Fibroblast of lung (primary cell): ENCODE data around the gene DHX16. TPM values are rescaled to one million over a fixed set of nuclear protein-coding genes. Genes with fewer than 3 reads are reported as not detected.
A peak's percentile ranks its signal among the peaks of the same experiment; 100 is the strongest.

Experiments used
- DNase-seq, 2 donors: peaks; one replicate each; pipeline versions ENCODE4 v3.0.0 to v3.0.0-alpha.2; 2010; ENCODE audit warnings: low read depth in 2 of 2
- H2AFZ ChIP-seq: 2 replicates; pipeline ENCODE4 v1.5.1; 2012; ENCODE audit warnings: low read length, control low read depth, inconsistent platforms
- H3K27ac ChIP-seq: 2 replicates; pipeline ENCODE4 v1.5.1; 2011; ENCODE audit warnings: low read length, control low read depth; ENCODE audit not compliant: insufficient read depth
- H3K27me3 ChIP-seq: 2 replicates; pipeline ENCODE4 v1.5.1; 2011; ENCODE audit warnings: mild to moderate bottlenecking, low read length; ENCODE audit not compliant: control insufficient read depth, insufficient read depth
- H3K36me3 ChIP-seq: 2 replicates; pipeline ENCODE4 v1.5.1; 2011; ENCODE audit warnings: low read length; ENCODE audit not compliant: control insufficient read depth, insufficient read depth
- H3K4me1 ChIP-seq: 2 replicates; pipeline ENCODE4 v1.5.1; 2011; ENCODE audit warnings: low read length; ENCODE audit not compliant: control insufficient read depth, insufficient read depth; ENCODE audit errors: extremely low read depth
- H3K4me2 ChIP-seq: 2 replicates; pipeline ENCODE4 v1.5.1; 2011; ENCODE audit warnings: low read length, control low read depth; ENCODE audit not compliant: insufficient read depth; ENCODE audit errors: extremely low read depth
- H3K4me3 ChIP-seq, 4 experiments: fragments of 200-600 bp in 1 of 4; sonication (generic) in 1 of 4; replicated peaks in 1 of 4; 2 replicates each; pipeline ENCODE4 v1.5.1; 2011 to 2016; ENCODE audit warnings: low read length in 4 of 4, low read depth in 3 of 4, mild to moderate bottlenecking in 3 of 4, control low read depth in 2 of 4, inconsistent platforms in 1 of 4, mixed read lengths in 1 of 4; ENCODE audit not compliant: insufficient read depth in 1 of 4; ENCODE audit errors: control extremely low read depth in 1 of 4
- H3K79me2 ChIP-seq: 2 replicates; pipeline ENCODE4 v1.5.1; 2012; ENCODE audit warnings: mild to moderate bottlenecking, low read length, inconsistent platforms; ENCODE audit not compliant: control insufficient read depth, insufficient read depth
- H3K9ac ChIP-seq: 2 replicates; pipeline ENCODE4 v1.5.1; 2011; ENCODE audit warnings: mild to moderate bottlenecking, low read length, control low read depth; ENCODE audit not compliant: insufficient read depth
- H3K9me3 ChIP-seq: 2 replicates; pipeline ENCODE4 v1.5.1; 2012; ENCODE audit warnings: low read depth, low read length; ENCODE audit not compliant: control insufficient read depth, insufficient read depth
- H4K20me1 ChIP-seq: 2 replicates; pipeline ENCODE4 v1.5.1; 2011; ENCODE audit warnings: low read length; ENCODE audit not compliant: control insufficient read depth, insufficient read depth; ENCODE audit errors: extremely low read depth
- EZH2 ChIP-seq: IDR thresholded peaks from 2 replicates; pipeline ENCODE4 v1.5.1; 2012; ENCODE audit warnings: low read length, control low read depth, mild to moderate bottlenecking; ENCODE audit errors: missing control alignments
- polyA plus RNA-seq, 2 donors: library from polyadenylated mRNA; depleted of rRNA in 1 of 2; stranded (reverse) in 1 of 2; unstranded in 1 of 2; fragments of >200 nt; gene quantifications; 2 replicates each; pipeline ENCODE4 v1.2.1, GENCODE V29; 2011 to 2012; ENCODE audit warnings: missing spikeins in 1 of 2
- total RNA-seq: library from RNA; depleted of rRNA; stranded (reverse); fragments of >200 nt; gene quantifications from 2 replicates; pipeline ENCODE4 v1.2.1, GENCODE V29; 2014
- TF ChIP-seq, protein P1 (sequence below), 2 donors: IDR thresholded peaks in 1 of 2; conservative IDR thresholded peaks in 1 of 2; 1 replicate in 1 of 2; 2 replicates in 1 of 2; pipeline ENCODE4 v1.5.1; 2011 to 2012; ENCODE audit warnings: low read length in 2 of 2, control low read depth in 1 of 2, inconsistent platforms in 1 of 2, low read depth in 1 of 2, mild to moderate bottlenecking in 1 of 2

Gene DHX16
- total and polyA plus RNA-seq, 2 donors (not counting 1 experiment from before 2014, with no cell fraction given) = 22.5 to 34.8 TPM

DNA sequence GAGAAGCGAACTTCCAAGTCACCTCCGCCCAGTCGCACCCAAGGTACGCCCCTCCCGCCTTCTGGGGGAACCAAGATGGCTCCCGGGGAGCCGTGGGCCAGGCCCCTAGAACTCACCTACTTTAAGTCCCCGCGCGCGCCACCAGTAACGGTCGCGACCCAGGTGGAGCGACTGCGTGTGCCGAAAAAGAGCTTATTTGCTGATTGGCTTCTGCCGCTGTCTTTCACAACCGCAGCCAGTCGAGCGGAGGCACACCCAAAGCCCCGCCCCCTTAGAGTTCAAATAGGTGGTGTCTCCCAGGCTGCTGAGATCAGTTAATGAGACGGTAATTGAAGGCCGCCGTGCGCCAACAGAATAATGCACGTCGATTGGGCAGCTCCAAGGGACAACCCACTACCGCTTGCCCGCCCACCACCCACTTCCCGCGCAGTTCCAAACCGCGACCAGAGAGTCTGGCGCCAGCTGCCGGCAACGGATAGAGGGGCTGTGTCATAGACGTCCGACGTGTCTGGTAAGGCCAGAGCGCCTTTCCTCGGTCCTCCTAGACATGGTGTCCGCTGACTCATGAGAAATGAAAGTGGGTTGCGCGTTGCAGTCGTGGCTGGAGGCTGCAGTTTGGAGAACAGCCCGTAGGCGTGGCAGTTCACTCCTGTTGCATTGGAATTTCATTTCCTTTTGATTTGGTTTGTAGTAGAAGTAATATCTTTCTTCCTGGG is 44.5 kb upstream of the DHX16 start, which contains the start of gene MDC1:
Gene MDC1 (minus strand): TSS at position 153 of the 716 bp plus-strand sequence. CDS start 2,106 bp downstream, outside the sequence.
- no peak for TF ChIP-seq EZH2
- TF ChIP-seq, protein P1, sequence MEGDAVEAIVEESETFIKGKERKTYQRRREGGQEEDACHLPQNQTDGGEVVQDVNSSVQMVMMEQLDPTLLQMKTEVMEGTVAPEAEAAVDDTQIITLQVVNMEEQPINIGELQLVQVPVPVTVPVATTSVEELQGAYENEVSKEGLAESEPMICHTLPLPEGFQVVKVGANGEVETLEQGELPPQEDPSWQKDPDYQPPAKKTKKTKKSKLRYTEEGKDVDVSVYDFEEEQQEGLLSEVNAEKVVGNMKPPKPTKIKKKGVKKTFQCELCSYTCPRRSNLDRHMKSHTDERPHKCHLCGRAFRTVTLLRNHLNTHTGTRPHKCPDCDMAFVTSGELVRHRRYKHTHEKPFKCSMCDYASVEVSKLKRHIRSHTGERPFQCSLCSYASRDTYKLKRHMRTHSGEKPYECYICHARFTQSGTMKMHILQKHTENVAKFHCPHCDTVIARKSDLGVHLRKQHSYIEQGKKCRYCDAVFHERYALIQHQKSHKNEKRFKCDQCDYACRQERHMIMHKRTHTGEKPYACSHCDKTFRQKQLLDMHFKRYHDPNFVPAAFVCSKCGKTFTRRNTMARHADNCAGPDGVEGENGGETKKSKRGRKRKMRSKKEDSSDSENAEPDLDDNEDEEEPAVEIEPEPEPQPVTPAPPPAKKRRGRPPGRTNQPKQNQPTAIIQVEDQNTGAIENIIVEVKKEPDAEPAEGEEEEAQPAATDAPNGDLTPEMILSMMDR (conservative IDR thresholded peaks at IDR 0.05 in 1 of 2, IDR thresholded peaks at IDR 0.05 in 1 of 2; ENCODE audit: low read depth in 1 of 2, low read length in 2 of 2) = peak in 1 of 2 donors; percentile 29
- Histone ChIP-seq H3K9me3 (no peaks in the 10 kb centered on the region), H3K4me1 (peaks cover 2% of the 10 kb centered on the region), H3K4me3 (peak within 1 kb of the TSS; percentile 70 to 91 (median 86)), H3K27me3 (no peaks in the 10 kb centered on the region), H3K36me3 (peaks cover 8% of the 10 kb centered on the region), H4K20me1 (no peaks in the 10 kb centered on the region), H3K27ac (peak within 1 kb of the TSS; percentile 99), H3K9ac (peak within 1 kb of the TSS; percentile 93), H2AFZ (peak within 1 kb of the TSS; percentile 79), H3K79me2 (peaks cover 39% of the 10 kb centered on the region), H3K4me2 (peak within 1 kb of the TSS; percentile 96)
- DNase-seq = peak; percentile 100

DNA sequence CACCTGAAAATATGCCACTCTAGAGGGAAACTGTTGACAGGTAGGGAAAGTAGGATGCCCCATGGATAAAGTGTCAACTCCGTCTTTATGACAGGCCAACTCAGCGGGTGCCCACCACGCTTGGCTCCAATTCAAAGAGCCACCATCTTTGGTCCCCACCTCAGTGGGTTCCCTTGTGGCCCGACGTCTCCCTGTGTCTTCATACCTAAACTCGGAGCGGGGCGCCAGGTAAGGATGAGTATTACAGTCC is 44.0 kb upstream of the DHX16 start:
- H3K9ac ChIP-seq = peak overlapping the region; percentile 93
- H2AFZ ChIP-seq = peak overlapping the region; percentile 79
- TF ChIP-seq, protein P1 (conservative IDR thresholded peaks at IDR 0.05 in 1 of 2, IDR thresholded peaks at IDR 0.05 in 1 of 2; ENCODE audit: low read depth in 1 of 2, low read length in 2 of 2) = no peak
- TF ChIP-seq EZH2 = no peak
- H3K4me3 ChIP-seq = peak overlapping the region; percentile 69 to 91 (median 86)
- H3K79me2 ChIP-seq = peaks cover 35% of the 10 kb centered on the region
- H3K27ac ChIP-seq = peak overlapping the region; percentile 99
- H3K9me3 ChIP-seq = no peaks in the 10 kb centered on the region
- H3K4me2 ChIP-seq = peak overlapping the region; percentile 96
- H4K20me1 ChIP-seq = no peaks in the 10 kb centered on the region
- no peak for DNase-seq
- H3K36me3 ChIP-seq = peaks cover 9% of the 10 kb centered on the region
- no peaks in the 10 kb centered on the region for H3K27me3 ChIP-seq
- H3K4me1 ChIP-seq = peaks cover 2% of the 10 kb centered on the region

DNA sequence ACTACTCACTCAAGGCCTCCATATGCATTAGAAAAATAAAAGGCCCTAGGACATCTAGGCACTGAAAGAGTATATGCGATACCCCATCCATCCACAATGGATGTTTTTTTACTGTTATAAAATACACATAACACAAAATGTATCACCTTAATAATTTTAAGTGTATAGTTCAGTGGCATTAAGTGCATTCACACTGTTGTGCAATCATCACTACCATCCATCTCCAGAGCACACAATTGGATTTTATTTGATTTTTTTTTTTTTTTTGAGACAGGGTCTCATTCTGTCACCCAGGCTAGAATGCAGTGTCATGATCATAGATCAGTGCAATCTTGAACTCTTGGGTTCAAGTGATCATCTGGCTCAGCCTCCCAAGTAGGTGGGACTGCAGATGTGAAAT is 41.5 kb upstream of the DHX16 start:
- peaks cover 10% of the 10 kb centered on the region for H3K36me3 ChIP-seq
- TF ChIP-seq, protein P1 (conservative IDR thresholded peaks at IDR 0.05 in 1 of 2, IDR thresholded peaks at IDR 0.05 in 1 of 2; ENCODE audit: low read depth in 1 of 2, low read length in 2 of 2) = no peak
- no peak for TF ChIP-seq EZH2

More for the DNA sequence above, 41.5 kb upstream of the DHX16 start:
- peaks cover 2% of the 10 kb centered on the region for H3K4me1 ChIP-seq
- no peak overlapping the region for H2AFZ ChIP-seq
- H4K20me1 ChIP-seq = no peaks in the 10 kb centered on the region
- H3K4me2 ChIP-seq = no peak overlapping the region
- H3K9ac ChIP-seq = no peak overlapping the region
- no peak for DNase-seq
- H3K79me2 ChIP-seq = peaks cover 16% of the 10 kb centered on the region
- H3K4me3 ChIP-seq = no peak overlapping the region
- H3K27ac ChIP-seq = no peak overlapping the region
- H3K9me3 ChIP-seq = no peaks in the 10 kb centered on the region
- H3K27me3 ChIP-seq = no peaks in the 10 kb centered on the region
